ENCODE measurements around the gene PGLYRP2. TPM values are rescaled to one million over a fixed set of nuclear protein-coding genes. Genes with fewer than 3 reads are reported as not detected.

PGLYRP2 gene
- total RNA-seq, 1 donor from 2014 or later, result not detected

DNA sequence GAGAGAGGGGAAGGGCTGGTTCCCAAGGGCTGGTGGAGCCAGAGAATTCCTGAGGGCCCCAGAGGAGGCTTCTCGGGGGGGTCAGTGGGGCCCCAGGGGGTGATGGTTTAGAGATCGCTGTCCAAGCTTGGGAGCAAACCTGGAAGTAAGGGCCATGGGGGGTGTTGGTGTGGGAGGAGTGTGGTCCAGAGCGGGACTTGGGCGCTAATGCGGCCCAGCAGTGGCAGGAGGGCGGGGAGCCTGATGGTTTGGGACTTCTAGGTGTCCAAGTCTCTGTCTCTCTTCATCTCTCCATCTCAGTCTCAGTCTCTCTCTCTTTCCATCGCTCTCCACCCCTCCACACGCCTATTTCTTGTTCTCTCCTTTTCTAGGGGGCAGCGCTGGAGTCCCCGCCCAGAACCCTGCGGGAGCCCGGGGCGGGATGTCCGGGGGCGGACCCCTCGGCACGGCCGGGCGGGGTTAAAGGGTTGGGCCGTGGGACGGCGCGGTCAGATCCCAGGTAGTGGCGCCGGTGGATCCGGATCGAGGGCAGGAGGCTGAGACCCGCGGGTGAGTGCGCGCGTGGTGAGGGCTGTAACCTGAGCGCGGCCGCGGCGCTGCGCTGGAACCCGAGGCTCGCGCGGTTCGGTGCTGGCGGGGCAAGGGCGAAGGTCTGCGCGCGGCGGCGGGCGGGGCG is 28.9 kb upstream of the PGLYRP2 start, which contains the start of gene CYP4F22:
Gene CYP4F22, plus strand, starts transcription at position 491 of the 676 bp plus-strand sequence. CDS start 16,812 bp downstream, outside the sequence.
- Histone ChIP-seq H4K20me1 (ENCODE audit: low read depth) (no peaks in the 10 kb centered on the region), H3K27ac (no peak within 1 kb of the TSS), H3F3A (ENCODE audit: low read depth) (no peaks in the 10 kb centered on the region), H3K36me3 (no peaks in the 10 kb centered on the region), H2AFZ (replicated peaks) (no peak within 1 kb of the TSS), H3K79me2 (ENCODE audit: low read depth) (no peaks in the 10 kb centered on the region), H3K4me3 (no peak within 1 kb of the TSS), H3K9ac (no peak within 1 kb of the TSS), H3K27me3 (no peaks in the 10 kb centered on the region), H3K4me1 (no peaks in the 10 kb centered on the region), H3K4me2 (no peak within 1 kb of the TSS), H3K9me3 (ENCODE audit: low read depth) (peaks cover 4% of the 10 kb centered on the region)
- Mint-ChIP-seq H3K9me3 (peaks cover 2% of the 10 kb centered on the region), H3K27ac (no peak within 1 kb of the TSS), H3K36me3 (no peaks in the 10 kb centered on the region), H3K4me3 (peak within 1 kb of the TSS; percentile 35), H3K4me1 (no peaks in the 10 kb centered on the region), H3K27me3 (ENCODE audit: insufficient read depth, low read depth) (peaks cover 16% of the 10 kb centered on the region)
- TF ChIP-seq EZH2 (IDR thresholded peaks at IDR 0.05) (no peak), EZH2phosphoT487 (IDR thresholded peaks at IDR 0.05) (no peak)
- TF ChIP-seq, protein P1, sequence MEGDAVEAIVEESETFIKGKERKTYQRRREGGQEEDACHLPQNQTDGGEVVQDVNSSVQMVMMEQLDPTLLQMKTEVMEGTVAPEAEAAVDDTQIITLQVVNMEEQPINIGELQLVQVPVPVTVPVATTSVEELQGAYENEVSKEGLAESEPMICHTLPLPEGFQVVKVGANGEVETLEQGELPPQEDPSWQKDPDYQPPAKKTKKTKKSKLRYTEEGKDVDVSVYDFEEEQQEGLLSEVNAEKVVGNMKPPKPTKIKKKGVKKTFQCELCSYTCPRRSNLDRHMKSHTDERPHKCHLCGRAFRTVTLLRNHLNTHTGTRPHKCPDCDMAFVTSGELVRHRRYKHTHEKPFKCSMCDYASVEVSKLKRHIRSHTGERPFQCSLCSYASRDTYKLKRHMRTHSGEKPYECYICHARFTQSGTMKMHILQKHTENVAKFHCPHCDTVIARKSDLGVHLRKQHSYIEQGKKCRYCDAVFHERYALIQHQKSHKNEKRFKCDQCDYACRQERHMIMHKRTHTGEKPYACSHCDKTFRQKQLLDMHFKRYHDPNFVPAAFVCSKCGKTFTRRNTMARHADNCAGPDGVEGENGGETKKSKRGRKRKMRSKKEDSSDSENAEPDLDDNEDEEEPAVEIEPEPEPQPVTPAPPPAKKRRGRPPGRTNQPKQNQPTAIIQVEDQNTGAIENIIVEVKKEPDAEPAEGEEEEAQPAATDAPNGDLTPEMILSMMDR (IDR thresholded peaks at IDR 0.05), result no peak
- DNase-seq (ENCODE audit: low spot score), result no peak

DNA sequence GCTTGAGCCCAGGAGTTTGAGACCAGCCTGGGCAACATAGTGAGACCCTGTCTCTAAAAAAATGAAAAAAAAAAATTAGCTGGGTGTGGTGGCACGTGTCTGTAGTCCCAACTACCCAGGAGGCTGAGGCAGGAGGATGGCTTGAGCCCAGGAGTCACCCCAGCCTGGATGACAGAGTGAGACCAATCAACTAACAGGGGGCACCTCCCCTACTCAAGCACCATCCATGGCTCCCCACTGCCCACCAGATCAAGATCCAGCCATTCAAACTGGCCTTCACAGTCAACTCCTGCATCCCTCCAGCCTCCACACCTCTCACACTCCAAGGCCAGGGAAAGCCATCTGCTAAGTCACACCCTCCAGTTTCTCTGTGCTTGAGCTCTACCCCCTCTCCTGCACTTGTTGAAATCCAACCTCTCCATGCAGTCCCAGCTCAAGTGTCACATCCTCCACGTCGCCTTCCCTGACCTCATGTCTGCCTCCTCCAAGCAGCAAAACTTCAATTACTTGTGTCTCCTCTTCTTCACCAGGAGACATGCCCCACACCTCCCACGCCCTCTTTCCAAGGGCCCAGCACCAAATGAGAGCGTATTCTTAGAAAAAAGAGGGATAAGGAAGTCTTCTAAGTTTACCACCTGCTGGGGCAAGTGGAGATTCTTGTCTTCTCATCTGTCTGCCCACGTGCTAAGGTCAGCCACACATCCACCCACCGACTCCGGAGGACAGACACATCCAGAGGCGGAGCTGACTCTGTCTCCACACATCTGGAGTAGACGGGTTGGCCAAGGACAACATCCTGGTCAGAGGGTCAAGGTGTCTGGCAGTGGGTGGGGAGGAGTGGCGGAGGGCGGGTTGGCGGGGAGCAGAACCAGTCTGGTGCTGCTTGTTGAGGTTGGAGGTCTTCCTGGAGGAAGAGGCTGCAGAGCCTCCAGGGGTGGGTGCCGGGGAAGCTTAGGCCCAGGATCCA is 28.1 kb upstream of the PGLYRP2 start:
- Histone ChIP-seq H3K4me3 (no peak overlapping the region), H3K9me3 (ENCODE audit: low read depth) (peaks cover 4% of the 10 kb centered on the region), H2AFZ (replicated peaks) (no peak overlapping the region), H3K36me3 (no peaks in the 10 kb centered on the region), H3K4me2 (no peak overlapping the region), H3F3A (ENCODE audit: low read depth) (no peaks in the 10 kb centered on the region), H3K27me3 (no peaks in the 10 kb centered on the region), H3K79me2 (ENCODE audit: low read depth) (no peaks in the 10 kb centered on the region), H4K20me1 (ENCODE audit: low read depth) (no peaks in the 10 kb centered on the region), H3K4me1 (no peaks in the 10 kb centered on the region), H3K27ac (no peak overlapping the region), H3K9ac (no peak overlapping the region)
- no peak for DNase-seq (ENCODE audit: low spot score)
- TF ChIP-seq EZH2phosphoT487 (IDR thresholded peaks at IDR 0.05) (no peak), EZH2 (IDR thresholded peaks at IDR 0.05) (no peak)
- TF ChIP-seq, protein P1 (IDR thresholded peaks at IDR 0.05), result no peak
- H3K36me3 Mint-ChIP-seq, result no peaks in the 10 kb centered on the region
- H3K27ac Mint-ChIP-seq, result no peak overlapping the region
- peaks cover 2% of the 10 kb centered on the region for H3K9me3 Mint-ChIP-seq
- H3K4me1 Mint-ChIP-seq, result no peaks in the 10 kb centered on the region
- no peak overlapping the region for H3K4me3 Mint-ChIP-seq
- H3K27me3 Mint-ChIP-seq (ENCODE audit: insufficient read depth, low read depth), result peaks cover 16% of the 10 kb centered on the region

GRCh38 chr19:15506074-15506571 is 26.8 kb upstream of the PGLYRP2 start:
- H3K36me3 Mint-ChIP-seq, result no peaks in the 10 kb centered on the region

More at GRCh38 chr19:15506074-15506571, 26.8 kb upstream of the PGLYRP2 start:
- Mint-ChIP-seq H3K27me3 (ENCODE audit: insufficient read depth, low read depth) (peaks cover 20% of the 10 kb centered on the region), H3K27ac (no peak overlapping the region), H3K4me1 (no peaks in the 10 kb centered on the region), H3K9me3 (peaks cover 2% of the 10 kb centered on the region), H3K4me3 (no peak overlapping the region)
- Histone ChIP-seq H3K9ac (no peak overlapping the region), H3K36me3 (no peaks in the 10 kb centered on the region), H4K20me1 (ENCODE audit: low read depth) (no peaks in the 10 kb centered on the region), H3K27ac (no peak overlapping the region), H3K4me2 (no peak overlapping the region), H3K4me1 (no peaks in the 10 kb centered on the region), H3K79me2 (ENCODE audit: low read depth) (no peaks in the 10 kb centered on the region), H2AFZ (replicated peaks) (no peak overlapping the region), H3K9me3 (ENCODE audit: low read depth) (peaks cover 4% of the 10 kb centered on the region), H3K27me3 (no peaks in the 10 kb centered on the region), H3F3A (ENCODE audit: low read depth) (no peaks in the 10 kb centered on the region), H3K4me3 (no peak overlapping the region)
- TF ChIP-seq EZH2phosphoT487 (IDR thresholded peaks at IDR 0.05) (no peak), EZH2 (IDR thresholded peaks at IDR 0.05) (no peak)
- TF ChIP-seq, protein P1 (IDR thresholded peaks at IDR 0.05), result no peak
- no peak for DNase-seq (ENCODE audit: low spot score)

Measured in neural progenitor cell (in vitro differentiated cells).